Left forelimb (tissue), 1 donor: ENCODE results near the gene HPS3.

Experiments
- DNase-seq: peaks from one replicate; pipeline ENCODE4 v3.0.0-alpha.2; 2018; ENCODE audit warnings: low spot score

HPS3 gene

GRCh38 chr3:149122721-149123578, 6.5 kb upstream of the HPS3 start:
- no peak for DNase-seq

GRCh38 chr3:149128821-149129220, 617 bp upstream of the HPS3 start:
- no peak for DNase-seq

- no peak for DNase-seq
These were observed 2.2 kb downstream of the HPS3 start for GRCh38 chr3:149131589-149131988.

- no peak for DNase-seq
These were observed 5.1 kb downstream of the HPS3 start for GRCh38 chr3:149134575-149134974.

GRCh38 chr3:149142682-149143081, 13.2 kb downstream of the HPS3 start:
- DNase-seq, result no peak

- no peak for DNase-seq
These were observed 15.9 kb downstream of the HPS3 start for GRCh38 chr3:149145356-149145755.

- DNase-seq, result no peak
These were observed 16.5 kb downstream of the HPS3 start for GRCh38 chr3:149145974-149146373.

- no peak for DNase-seq
These were observed 21.0 kb downstream of the HPS3 start for GRCh38 chr3:149150436-149150835.

- DNase-seq, result no peak
These were observed 22.4 kb downstream of the HPS3 start for GRCh38 chr3:149151843-149152242.

GRCh38 chr3:149152420-149152819, 23.0 kb downstream of the HPS3 start:
- DNase-seq, result no peak

- DNase-seq, result no peak
These were observed 24.0 kb downstream of the HPS3 start for GRCh38 chr3:149153402-149153801.

GRCh38 chr3:149160754-149161300, 31.4 kb downstream of the HPS3 start:
- DNase-seq, result no peak

- no peak for DNase-seq
These were observed 32.6 kb downstream of the HPS3 start for GRCh38 chr3:149162007-149162406.

- DNase-seq, result no peak
These were observed 33.6 kb downstream of the HPS3 start for GRCh38 chr3:149163066-149163465.

- DNase-seq, result no peak
These were observed 38.5 kb downstream of the HPS3 start for GRCh38 chr3:149167898-149168297.

- no peak for DNase-seq
These were observed 41.2 kb downstream of the HPS3 start for GRCh38 chr3:149170672-149171071.

GRCh38 chr3:149174901-149175300, 45.5 kb downstream of the HPS3 start:
- DNase-seq, result no peak

- no peak for DNase-seq
These were observed 47.7 kb downstream of the HPS3 start for GRCh38 chr3:149177122-149177521.

- no peak for DNase-seq
These were observed 49.8 kb downstream of the HPS3 start for GRCh38 chr3:149179220-149179619.

- no peak for DNase-seq
These were observed 50.7 kb downstream of the HPS3 start for GRCh38 chr3:149180057-149180573.

GRCh38 chr3:149181182-149181581, 51.7 kb downstream of the HPS3 start:
- DNase-seq, result no peak

GRCh38 chr3:149186219-149186618, 56.8 kb downstream of the HPS3 start:
- DNase-seq, result no peak

- DNase-seq, result no peak
These were observed 57.3 kb downstream of the HPS3 start for GRCh38 chr3:149186721-149187120.

- no peak for DNase-seq
These were observed 59.1 kb downstream of the HPS3 start for GRCh38 chr3:149188494-149188893.
